Upper lobe of right lung (tissue), 1 donor: ENCODE data around the gene TMEM59L. TPM values are rescaled to one million over a fixed set of nuclear protein-coding genes. Genes with fewer than 3 reads are reported as not detected.

Experiments
- ATAC-seq: fragments of 200-7000 bp; cut with Tn5 transposase; one replicate; pipeline ENCODE4 v1.9.1; 2020; ENCODE audit warnings: mild to moderate bottlenecking, moderate library complexity
- DNase-seq: peaks from one replicate; pipeline ENCODE4 v3.0.0-alpha.2; 2020
- H3K27ac ChIP-seq: fragments of 200-600 bp; one replicate; pipeline ENCODE4 v1.8.0; 2022
- H3K27me3 ChIP-seq: fragments of 200-600 bp; one replicate; pipeline ENCODE4 v1.8.0; 2022; ENCODE audit warnings: mild to moderate bottlenecking
- H3K36me3 ChIP-seq: fragments of 200-600 bp; one replicate; pipeline ENCODE4 v1.8.0; 2022
- H3K4me1 ChIP-seq: fragments of 200-600 bp; one replicate; pipeline ENCODE4 v1.8.0; 2022
- H3K4me3 ChIP-seq: fragments of 200-600 bp; one replicate; pipeline ENCODE4 v1.8.0; 2022; ENCODE audit warnings: mild to moderate bottlenecking
- H3K9me3 ChIP-seq: fragments of 200-600 bp; one replicate; pipeline ENCODE4 v1.8.0; 2022
- intact Hi-C: fragments of 100-400 bp; cut with DNase I; formaldehyde crosslinking; loops from one replicate; pipeline ENCODE4 v1.11.0; 2022
- total RNA-seq: library from RNA; stranded (reverse); fragmentation: NEBNext Ultra II Directional; extraction: Animal tissue kit (Norgen Biotek cat#: 25700); gene quantifications from one replicate; pipeline ENCODE4 v1.2.1, GENCODE V29; 2021
- TF ChIP-seq, protein P1 (sequence below): fragments of 200-600 bp; IDR thresholded peaks from one replicate; pipeline ENCODE4 v1.8.0; 2022; ENCODE audit warnings: antibody characterized with exemption
- donor health status: DM: no; HTN: yes; CAD: no; lungs with severe emphysema.

Gene TMEM59L
- total RNA-seq, 1 donor from 2014 or later = 2.2 TPM

GRCh38 chr19:18613589-18614234 is 1.0 kb downstream of the TMEM59L start:
- intact Hi-C loops = no loop called here
- H3K27ac ChIP-seq = no peak overlapping the region
- no peaks in the 10 kb centered on the region for H3K9me3 ChIP-seq
- peaks cover 75% of the 10 kb centered on the region for H3K27me3 ChIP-seq
- DNase-seq (no peak), ATAC-seq (no peak)
- TF ChIP-seq, protein P1, sequence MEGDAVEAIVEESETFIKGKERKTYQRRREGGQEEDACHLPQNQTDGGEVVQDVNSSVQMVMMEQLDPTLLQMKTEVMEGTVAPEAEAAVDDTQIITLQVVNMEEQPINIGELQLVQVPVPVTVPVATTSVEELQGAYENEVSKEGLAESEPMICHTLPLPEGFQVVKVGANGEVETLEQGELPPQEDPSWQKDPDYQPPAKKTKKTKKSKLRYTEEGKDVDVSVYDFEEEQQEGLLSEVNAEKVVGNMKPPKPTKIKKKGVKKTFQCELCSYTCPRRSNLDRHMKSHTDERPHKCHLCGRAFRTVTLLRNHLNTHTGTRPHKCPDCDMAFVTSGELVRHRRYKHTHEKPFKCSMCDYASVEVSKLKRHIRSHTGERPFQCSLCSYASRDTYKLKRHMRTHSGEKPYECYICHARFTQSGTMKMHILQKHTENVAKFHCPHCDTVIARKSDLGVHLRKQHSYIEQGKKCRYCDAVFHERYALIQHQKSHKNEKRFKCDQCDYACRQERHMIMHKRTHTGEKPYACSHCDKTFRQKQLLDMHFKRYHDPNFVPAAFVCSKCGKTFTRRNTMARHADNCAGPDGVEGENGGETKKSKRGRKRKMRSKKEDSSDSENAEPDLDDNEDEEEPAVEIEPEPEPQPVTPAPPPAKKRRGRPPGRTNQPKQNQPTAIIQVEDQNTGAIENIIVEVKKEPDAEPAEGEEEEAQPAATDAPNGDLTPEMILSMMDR = no peak
- H3K4me3 ChIP-seq = no peak overlapping the region
- no peaks in the 10 kb centered on the region for H3K36me3 ChIP-seq
- peaks cover 25% of the 10 kb centered on the region for H3K4me1 ChIP-seq

DNA sequence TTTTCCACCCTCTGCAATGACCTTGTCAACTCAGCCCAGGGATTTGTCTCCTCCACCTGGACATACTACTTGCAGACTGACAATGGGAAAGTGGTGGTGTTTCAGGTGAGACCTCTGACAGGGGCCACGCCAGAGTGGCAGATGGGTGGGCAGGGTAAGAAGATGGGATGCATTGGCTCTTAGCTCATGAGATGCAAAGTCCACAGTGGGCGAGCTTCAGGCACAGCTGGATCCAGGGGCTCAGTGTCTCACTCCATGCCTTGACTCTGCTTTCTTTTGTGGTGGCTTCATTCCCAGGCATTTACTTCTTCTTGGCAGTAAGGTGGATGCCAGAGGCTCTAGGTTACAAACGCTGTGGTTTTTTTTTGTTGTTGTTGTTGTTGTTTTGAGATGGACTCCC is 3.4 kb downstream of the TMEM59L start:
- H3K36me3 ChIP-seq = no peaks in the 10 kb centered on the region
- peaks cover 16% of the 10 kb centered on the region for H3K4me1 ChIP-seq
- intact Hi-C loops = no loop called here
- no peak overlapping the region for H3K4me3 ChIP-seq
- TF ChIP-seq, protein P1 = no peak
- DNase-seq = no peak
- ATAC-seq = no peak
- H3K9me3 ChIP-seq = no peaks in the 10 kb centered on the region
- no peak overlapping the region for H3K27ac ChIP-seq
- peaks cover 51% of the 10 kb centered on the region for H3K27me3 ChIP-seq

- no peaks in the 10 kb centered on the region for H3K9me3 ChIP-seq
- H3K4me3 ChIP-seq = no peak overlapping the region
- no peak for ATAC-seq
- peaks cover under 1% of the 10 kb centered on the region for H3K4me1 ChIP-seq
- intact Hi-C loops = no loop called here
- TF ChIP-seq, protein P1 = no peak
- H3K36me3 ChIP-seq = no peaks in the 10 kb centered on the region
- H3K27ac ChIP-seq = no peak overlapping the region
- peaks cover 36% of the 10 kb centered on the region for H3K27me3 ChIP-seq
- DNase-seq = no peak
These were observed 4.9 kb downstream of the TMEM59L start for GRCh38 chr19:18617562-18617961.

GRCh38 chr19:18618236-18618635 is 5.6 kb downstream of the TMEM59L start:
- no peak overlapping the region for H3K27ac ChIP-seq
- H3K27me3 ChIP-seq = peaks cover 29% of the 10 kb centered on the region
- no peaks in the 10 kb centered on the region for H3K9me3 ChIP-seq
- H3K36me3 ChIP-seq = no peaks in the 10 kb centered on the region
- H3K4me1 ChIP-seq = no peaks in the 10 kb centered on the region
- intact Hi-C loops = no loop called here
- DNase-seq (no peak), ATAC-seq (no peak)
- TF ChIP-seq, protein P1 = no peak
- H3K4me3 ChIP-seq = no peak overlapping the region

- no peak overlapping the region for H3K4me3 ChIP-seq
- ATAC-seq = no peak
- no peaks in the 10 kb centered on the region for H3K9me3 ChIP-seq
- intact Hi-C loops = no loop called here
- H3K27ac ChIP-seq = no peak overlapping the region
- H3K36me3 ChIP-seq = no peaks in the 10 kb centered on the region
- DNase-seq = no peak
- peaks cover 9% of the 10 kb centered on the region for H3K27me3 ChIP-seq
- no peaks in the 10 kb centered on the region for H3K4me1 ChIP-seq
- TF ChIP-seq, protein P1 = no peak
These were observed 7.6 kb downstream of the TMEM59L start for GRCh38 chr19:18620311-18620710.

DNA sequence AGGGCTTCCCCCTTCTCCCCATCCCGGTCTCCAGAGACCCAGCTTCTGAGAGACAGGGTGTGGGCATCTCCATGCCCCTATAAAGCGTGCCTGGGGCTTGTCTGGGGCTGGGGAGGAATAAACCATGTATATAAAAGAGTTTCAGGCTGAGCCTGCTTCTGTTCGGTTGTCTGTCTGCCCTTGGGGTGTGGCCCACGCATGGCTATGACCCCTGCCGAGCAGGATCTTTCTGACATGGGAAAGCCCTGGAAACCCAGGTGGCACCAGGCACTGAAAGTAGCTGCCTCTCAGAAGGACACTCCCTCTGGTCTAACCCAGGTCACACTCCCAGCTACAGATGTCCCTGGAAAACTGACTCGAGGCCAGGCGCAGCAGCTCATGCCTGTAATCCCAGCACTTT is 8.2 kb downstream of the TMEM59L start:
- DNase-seq = no peak
- intact Hi-C loops = no loop called here
- no peak for ATAC-seq
- H3K36me3 ChIP-seq = no peaks in the 10 kb centered on the region
- H3K4me3 ChIP-seq = no peak overlapping the region
- no peaks in the 10 kb centered on the region for H3K9me3 ChIP-seq
- H3K27ac ChIP-seq = no peak overlapping the region
- no peaks in the 10 kb centered on the region for H3K4me1 ChIP-seq
- H3K27me3 ChIP-seq = peaks cover 3% of the 10 kb centered on the region
- TF ChIP-seq, protein P1 = no peak
